Uterus (tissue), 2 donors: Measurements from ENCODE around the gene GALNT14.

Experiments
- POLR2A ChIP-seq, 2 donors: fragments of 450-650 bp; IDR thresholded peaks; one replicate each; pipeline ENCODE4 v1.6.1; 2016; ENCODE audit warnings: antibody characterized with exemption in 2 of 2, mild to moderate bottlenecking in 1 of 2, moderate library complexity in 1 of 2
- TF ChIP-seq, protein P1 (sequence below), 4 experiments: fragments of 200-600 bp in 2 of 4; fragments of 450-650 bp in 2 of 4; sonication (generic) in 2 of 4; IDR thresholded peaks; one replicate each; pipeline ENCODE4 v1.5.1; 2016 to 2019; ENCODE audit warnings: antibody characterized with exemption in 4 of 4, mild to moderate bottlenecking in 2 of 4, moderate library complexity in 1 of 4

- no peak for TF ChIP-seq POLR2A (IDR thresholded peaks at IDR 0.05)
- TF ChIP-seq, protein P1, sequence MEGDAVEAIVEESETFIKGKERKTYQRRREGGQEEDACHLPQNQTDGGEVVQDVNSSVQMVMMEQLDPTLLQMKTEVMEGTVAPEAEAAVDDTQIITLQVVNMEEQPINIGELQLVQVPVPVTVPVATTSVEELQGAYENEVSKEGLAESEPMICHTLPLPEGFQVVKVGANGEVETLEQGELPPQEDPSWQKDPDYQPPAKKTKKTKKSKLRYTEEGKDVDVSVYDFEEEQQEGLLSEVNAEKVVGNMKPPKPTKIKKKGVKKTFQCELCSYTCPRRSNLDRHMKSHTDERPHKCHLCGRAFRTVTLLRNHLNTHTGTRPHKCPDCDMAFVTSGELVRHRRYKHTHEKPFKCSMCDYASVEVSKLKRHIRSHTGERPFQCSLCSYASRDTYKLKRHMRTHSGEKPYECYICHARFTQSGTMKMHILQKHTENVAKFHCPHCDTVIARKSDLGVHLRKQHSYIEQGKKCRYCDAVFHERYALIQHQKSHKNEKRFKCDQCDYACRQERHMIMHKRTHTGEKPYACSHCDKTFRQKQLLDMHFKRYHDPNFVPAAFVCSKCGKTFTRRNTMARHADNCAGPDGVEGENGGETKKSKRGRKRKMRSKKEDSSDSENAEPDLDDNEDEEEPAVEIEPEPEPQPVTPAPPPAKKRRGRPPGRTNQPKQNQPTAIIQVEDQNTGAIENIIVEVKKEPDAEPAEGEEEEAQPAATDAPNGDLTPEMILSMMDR (IDR thresholded peaks at IDR 0.05): no peak
These were observed 217.7 kb downstream of the GALNT14 start for GRCh38 chr2:30920511-30920910.
